HEK293 (cell line): Measurements from ENCODE around the gene FUCA1.

Source experiments
- CTCF ChIA-PET: fragments of 350-600 bp; formaldehyde crosslinking; extraction: SDS; loops from one replicate; lab custom pipeline; 2021; ENCODE audit warnings: antibody characterized with exemption; lab: Yijun Ruan, JAX
- POLR2A ChIA-PET: fragments of 300-600 bp; formaldehyde crosslinking; extraction: SDS; loops from one replicate; lab custom pipeline; 2020; ENCODE audit warnings: antibody characterized with exemption, inconsistent platforms; lab: Yijun Ruan, JAX
- H3K27ac ChIP-seq: fragments of 200-500 bp; sonication (Bioruptor generic); 2 replicates; pipeline ENCODE4 v1.5.1; 2014; ENCODE audit warnings: low read depth, low read length, control low read depth, inconsistent platforms; ENCODE audit errors: extremely low read depth
- H3K36me3 ChIP-seq, 2 experiments: fragments of 200-500 bp in 1 of 2; sonication (Bioruptor generic) in 1 of 2; 1 replicate in 1 of 2; 2 replicates in 1 of 2; pipeline ENCODE4 v1.5.1; 2014 to 2017; ENCODE audit warnings: inconsistent platforms in 2 of 2, low read length in 2 of 2; ENCODE audit not compliant: control insufficient read depth in 2 of 2, insufficient read depth in 1 of 2
- H3K4me1 ChIP-seq: fragments of 200-500 bp; sonication (Bioruptor generic); 2 replicates; pipeline ENCODE4 v1.5.1; 2014; ENCODE audit warnings: mild to moderate bottlenecking, low read length, inconsistent platforms; ENCODE audit not compliant: control insufficient read depth, insufficient read depth
- H3K4me3 ChIP-seq: 2 replicates; pipeline ENCODE4 v1.5.1; 2011; ENCODE audit warnings: low read depth, mild to moderate bottlenecking, control low read depth, low read length, moderate library complexity
- H3K9me3 ChIP-seq: fragments of 200-500 bp; sonication (Bioruptor generic); 2 replicates; pipeline ENCODE4 v1.5.1; 2014; ENCODE audit warnings: low read depth, low read length, inconsistent platforms; ENCODE audit not compliant: control insufficient read depth, insufficient read depth
- GLI4 ChIP-seq: fragments of 450-650 bp; formaldehyde crosslinking; IDR thresholded peaks from 2 replicates; pipeline ENCODE4 v1.5.1; 2016; ENCODE audit warnings: missing biosample characterization, missing genetic modification characterization
- KLF16 ChIP-seq: fragments of 450-650 bp; formaldehyde crosslinking; IDR thresholded peaks from 2 replicates; pipeline ENCODE4 v1.5.1; 2017; ENCODE audit warnings: missing biosample characterization, missing genetic modification characterization
- MZF1 ChIP-seq: fragments of 450-650 bp; formaldehyde crosslinking; IDR thresholded peaks from 2 replicates; pipeline ENCODE4 v1.5.1; 2017; ENCODE audit warnings: missing biosample characterization, missing genetic modification characterization, borderline replicate concordance
- PRDM1 ChIP-seq: fragments of 450-650 bp; formaldehyde crosslinking; IDR thresholded peaks from 2 replicates; pipeline ENCODE4; 2016; ENCODE audit warnings: missing biosample characterization, missing genetic modification characterization
- ZNF140 ChIP-seq: fragments of 450-650 bp; formaldehyde crosslinking; IDR thresholded peaks from 2 replicates; pipeline ENCODE4 v1.5.1; 2016; ENCODE audit warnings: missing biosample characterization, missing genetic modification characterization
- ZNF416 ChIP-seq: fragments of 450-650 bp; formaldehyde crosslinking; IDR thresholded peaks from 2 replicates; pipeline ENCODE4 v1.5.1; 2016; ENCODE audit warnings: missing biosample characterization, missing genetic modification characterization
- ZNF433 ChIP-seq: fragments of 450-650 bp; formaldehyde crosslinking; IDR thresholded peaks from 2 replicates; pipeline ENCODE4 v1.5.1; 2016; ENCODE audit warnings: missing biosample characterization, missing genetic modification characterization, low read depth
- ZNF596 ChIP-seq: fragments of 450-650 bp; IDR thresholded peaks from 2 replicates; pipeline ENCODE4 v1.5.0; 2018; ENCODE audit warnings: missing biosample characterization, mild to moderate bottlenecking, missing genetic modification characterization, moderate library complexity
- ZNF701 ChIP-seq: fragments of 450-650 bp; formaldehyde crosslinking; IDR thresholded peaks from 2 replicates; pipeline ENCODE4 v1.5.1; 2016; ENCODE audit warnings: missing biosample characterization, missing genetic modification characterization
- ZNF747 ChIP-seq: fragments of 450-650 bp; formaldehyde crosslinking; IDR thresholded peaks from 2 replicates; pipeline ENCODE4 v1.5.1; 2016; ENCODE audit warnings: missing biosample characterization, missing genetic modification characterization
- ZSCAN5A ChIP-seq: fragments of 450-650 bp; formaldehyde crosslinking; IDR thresholded peaks from 2 replicates; pipeline ENCODE4 v1.5.1; 2016; ENCODE audit warnings: missing biosample characterization, missing genetic modification characterization
- ZXDB ChIP-seq: fragments of 450-650 bp; formaldehyde crosslinking; IDR thresholded peaks from 2 replicates; pipeline ENCODE4 v1.5.1; 2016; ENCODE audit warnings: missing biosample characterization, missing genetic modification characterization
- TF ChIP-seq, protein P1 (sequence below): fragments of 450-650 bp; formaldehyde crosslinking; IDR thresholded peaks from 2 replicates; pipeline ENCODE4 v1.5.1; 2016; ENCODE audit warnings: missing biosample characterization, missing genetic modification characterization
- TF ChIP-seq, protein P2 (sequence below): fragments of 450-650 bp; formaldehyde crosslinking; IDR thresholded peaks from 2 replicates; pipeline ENCODE4 v1.5.1; 2017; ENCODE audit warnings: missing biosample characterization, mild to moderate bottlenecking, missing genetic modification characterization, moderate library complexity

Gene FUCA1

GRCh38 chr1:23910144-23910543 lies 42.1 kb upstream of the FUCA1 start:
- H3K27ac ChIP-seq = no peak overlapping the region
- H3K9me3 ChIP-seq = no peaks in the 10 kb centered on the region
- ChIA-PET POLR2A (interaction anchor here (0.6 kb wide), 1 partner anchor 116 kb away, joined by 3 read pairs; no protein-coding TSS in a partner anchor), CTCF (interaction anchor here (0.7 to 1.2 kb wide), 3 partner anchors 13 to 112 kb away, joined by 4 read pairs; no protein-coding TSS in a partner anchor)
- H3K36me3 ChIP-seq = no peaks in the 10 kb centered on the region
- TF ChIP-seq ZNF140 (no peak), ZNF416 (no peak)
- no peaks in the 10 kb centered on the region for H3K4me1 ChIP-seq
- no peak overlapping the region for H3K4me3 ChIP-seq

GRCh38 chr1:23909412-23909811 lies 41.3 kb upstream of the FUCA1 start:
- CTCF ChIA-PET = interaction anchor here (0.9 kb wide), 1 partner anchor 111 kb away, joined by 4 read pairs; no protein-coding TSS in a partner anchor
- Histone ChIP-seq H3K4me3 (no peak overlapping the region), H3K36me3 (no peaks in the 10 kb centered on the region), H3K4me1 (no peaks in the 10 kb centered on the region), H3K9me3 (no peaks in the 10 kb centered on the region), H3K27ac (no peak overlapping the region)
- POLR2A ChIA-PET = no interaction called here
- TF ChIP-seq PRDM1 (tag by site-specific recombination) (no peak), ZNF433 (tag by site-specific recombination) (no peak), KLF16 (tag by site-specific recombination) (no peak), GLI4 (no peak), ZXDB (tag by site-specific recombination) (no peak), ZNF596 (no peak)

DNA sequence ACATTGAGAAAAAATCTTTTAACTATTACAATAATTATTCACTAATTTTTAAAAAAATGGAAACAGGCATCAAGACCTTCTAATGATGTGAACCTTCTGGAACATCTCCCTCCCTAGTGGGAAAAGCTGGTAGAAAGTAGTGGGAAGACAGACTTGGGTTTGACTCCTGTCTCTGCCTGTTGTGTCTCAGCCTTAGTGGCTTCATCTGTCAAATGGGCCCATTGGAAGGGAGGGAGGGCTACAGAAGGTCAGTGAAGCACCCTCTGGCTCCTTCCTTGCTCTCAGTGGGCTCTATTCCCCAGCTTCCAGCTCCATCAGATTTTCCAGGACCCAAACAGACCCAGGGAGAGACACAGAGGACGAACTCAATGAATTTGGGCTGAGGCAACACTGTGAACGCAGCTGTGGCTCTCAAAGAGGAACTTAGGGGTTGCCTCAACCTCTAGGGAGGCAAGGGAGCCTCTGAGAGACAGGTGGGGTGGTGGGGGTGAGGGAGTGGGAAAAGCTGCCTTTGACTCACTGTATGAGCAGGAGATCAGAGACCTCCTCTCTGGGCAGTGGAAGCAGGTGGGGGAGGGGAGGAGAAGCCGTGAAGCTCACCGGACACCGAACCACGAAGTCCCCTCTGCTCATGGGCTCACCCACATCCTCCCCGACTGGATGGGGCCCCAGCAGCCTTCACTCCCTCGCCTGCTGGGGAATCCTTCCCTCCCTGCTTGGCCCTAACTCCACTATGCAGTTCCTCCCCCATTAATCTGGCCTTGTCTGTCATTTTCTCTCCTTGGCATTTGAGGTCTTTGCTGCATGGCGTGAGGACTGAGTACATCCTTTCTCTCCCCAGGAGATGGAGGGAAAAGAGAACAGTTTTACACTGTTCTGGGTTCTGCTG lies 40.6 kb upstream of the FUCA1 start:
- Histone ChIP-seq H3K27ac (no peak overlapping the region), H3K4me3 (no peak overlapping the region), H3K36me3 (no peaks in the 10 kb centered on the region), H3K9me3 (no peaks in the 10 kb centered on the region), H3K4me1 (no peaks in the 10 kb centered on the region)
- TF ChIP-seq MZF1 (tag by site-specific recombination) (no peak), ZNF747 (tag by site-specific recombination) (no peak), ZNF701 (tag by site-specific recombination) (no peak), ZSCAN5A (tag by site-specific recombination) (no peak)
- TF ChIP-seq, protein P1, sequence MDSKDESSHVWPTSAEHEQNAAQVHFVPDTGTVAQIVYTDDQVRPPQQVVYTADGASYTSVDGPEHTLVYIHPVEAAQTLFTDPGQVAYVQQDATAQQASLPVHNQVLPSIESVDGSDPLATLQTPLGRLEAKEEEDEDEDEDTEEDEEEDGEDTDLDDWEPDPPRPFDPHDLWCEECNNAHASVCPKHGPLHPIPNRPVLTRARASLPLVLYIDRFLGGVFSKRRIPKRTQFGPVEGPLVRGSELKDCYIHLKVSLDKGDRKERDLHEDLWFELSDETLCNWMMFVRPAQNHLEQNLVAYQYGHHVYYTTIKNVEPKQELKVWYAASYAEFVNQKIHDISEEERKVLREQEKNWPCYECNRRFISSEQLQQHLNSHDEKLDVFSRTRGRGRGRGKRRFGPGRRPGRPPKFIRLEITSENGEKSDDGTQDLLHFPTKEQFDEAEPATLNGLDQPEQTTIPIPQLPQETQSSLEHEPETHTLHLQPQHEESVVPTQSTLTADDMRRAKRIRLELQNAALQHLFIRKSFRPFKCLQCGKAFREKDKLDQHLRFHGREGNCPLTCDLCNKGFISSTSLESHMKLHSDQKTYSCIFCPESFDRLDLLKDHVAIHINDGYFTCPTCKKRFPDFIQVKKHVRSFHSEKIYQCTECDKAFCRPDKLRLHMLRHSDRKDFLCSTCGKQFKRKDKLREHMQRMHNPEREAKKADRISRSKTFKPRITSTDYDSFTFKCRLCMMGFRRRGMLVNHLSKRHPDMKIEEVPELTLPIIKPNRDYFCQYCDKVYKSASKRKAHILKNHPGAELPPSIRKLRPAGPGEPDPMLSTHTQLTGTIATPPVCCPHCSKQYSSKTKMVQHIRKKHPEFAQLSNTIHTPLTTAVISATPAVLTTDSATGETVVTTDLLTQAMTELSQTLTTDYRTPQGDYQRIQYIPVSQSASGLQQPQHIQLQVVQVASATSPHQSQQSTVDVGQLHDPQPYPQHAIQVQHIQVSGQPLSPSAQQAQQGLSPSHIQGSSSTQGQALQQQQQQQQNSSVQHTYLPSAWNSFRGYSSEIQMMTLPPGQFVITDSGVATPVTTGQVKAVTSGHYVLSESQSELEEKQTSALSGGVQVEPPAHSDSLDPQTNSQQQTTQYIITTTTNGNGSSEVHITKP (tag by site-specific recombination) = peak; percentile 68
- TF ChIP-seq, protein P2, sequence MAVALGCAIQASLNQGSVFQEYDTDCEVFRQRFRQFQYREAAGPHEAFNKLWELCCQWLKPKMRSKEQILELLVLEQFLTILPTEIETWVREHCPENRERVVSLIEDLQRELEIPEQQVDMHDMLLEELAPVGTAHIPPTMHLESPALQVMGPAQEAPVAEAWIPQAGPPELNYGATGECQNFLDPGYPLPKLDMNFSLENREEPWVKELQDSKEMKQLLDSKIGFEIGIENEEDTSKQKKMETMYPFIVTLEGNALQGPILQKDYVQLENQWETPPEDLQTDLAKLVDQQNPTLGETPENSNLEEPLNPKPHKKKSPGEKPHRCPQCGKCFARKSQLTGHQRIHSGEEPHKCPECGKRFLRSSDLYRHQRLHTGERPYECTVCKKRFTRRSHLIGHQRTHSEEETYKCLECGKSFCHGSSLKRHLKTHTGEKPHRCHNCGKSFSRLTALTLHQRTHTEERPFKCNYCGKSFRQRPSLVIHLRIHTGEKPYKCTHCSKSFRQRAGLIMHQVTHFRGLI (tag by site-specific recombination) = no peak
- CTCF ChIA-PET = no interaction called here
- POLR2A ChIA-PET = interaction anchor here (0.6 kb wide), 1 partner anchor 65 kb away, joined by 4 read pairs; no protein-coding TSS in a partner anchor
